Tibial artery (tissue), 4 donors: ENCODE measurements around the gene CDK6.

Experiments
- DNase-seq, 2 donors: peaks; one replicate each; pipeline ENCODE4 v3.0.0-alpha.2; 2019
- H3K27ac ChIP-seq, 2 donors: fragments of 200-600 bp; sonication (generic) in 1 of 2; 1 replicate in 1 of 2; 2 replicates in 1 of 2; pipeline ENCODE4 v1.5.1; 2018 to 2019; ENCODE audit warnings: mild to moderate bottlenecking in 1 of 2
- H3K27me3 ChIP-seq, 2 donors: fragments of 200-600 bp; sonication (generic) in 1 of 2; one replicate each; pipeline versions ENCODE4 v1.5.1 to v1.6.0; 2016 to 2019
- H3K36me3 ChIP-seq, 3 donors: fragments of 200-600 bp; sonication (generic) in 2 of 3; one replicate each; pipeline ENCODE4 v1.5.1; 2016 to 2019; ENCODE audit warnings: mild to moderate bottlenecking in 2 of 3
- H3K4me1 ChIP-seq, 4 donors: fragments of 200-600 bp; sonication (generic) in 2 of 4; 1 replicate in 3 of 4; 2 replicates in 1 of 4; pipeline ENCODE4 v1.5.1; 2016 to 2019
- H3K4me3 ChIP-seq, 2 donors: fragments of 200-600 bp; sonication (generic) in 1 of 2; 1 replicate in 1 of 2; 2 replicates in 1 of 2; pipeline ENCODE4 v1.5.1; 2018 to 2019; ENCODE audit warnings: mild to moderate bottlenecking in 2 of 2
- H3K9me3 ChIP-seq, 3 donors: fragments of 200-600 bp; sonication (generic) in 1 of 3; one replicate each; pipeline ENCODE4 v1.5.1; 2016 to 2019
- intact Hi-C: fragments of 100-400 bp; cut with DNase I; formaldehyde crosslinking; loops from one replicate; pipeline ENCODE4 v1.15.0; 2023; ENCODE audit warnings: low total_unique reads
- TF ChIP-seq, protein P1 (sequence below), 2 experiments: fragments of 200-600 bp in 1 of 2; fragments of 450-650 bp in 1 of 2; IDR thresholded peaks; one replicate each; pipeline ENCODE4 v1.5.1; 2017 to 2019; ENCODE audit warnings: antibody characterized with exemption in 2 of 2, mild to moderate bottlenecking in 1 of 2, moderate library complexity in 1 of 2

The CDK6 gene

DNA sequence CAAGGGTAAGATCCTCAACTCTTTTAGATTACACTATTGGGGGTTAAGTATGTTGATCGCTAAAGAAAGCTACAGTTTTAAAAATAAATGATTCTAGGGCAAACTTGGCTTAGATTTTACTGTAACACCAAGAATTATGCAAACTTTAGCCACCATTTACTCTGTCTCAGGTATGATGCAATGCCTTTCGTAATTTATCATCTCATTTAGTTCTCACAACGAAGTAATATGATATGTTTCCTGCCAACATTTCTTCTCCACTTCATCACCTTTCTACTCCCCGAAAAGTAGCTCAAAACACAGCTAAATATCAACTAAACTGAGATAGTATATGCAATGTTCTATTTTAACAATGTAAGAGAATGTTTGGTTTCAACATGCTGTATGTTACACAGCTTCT lies 267.2 kb downstream of the CDK6 start:
- Histone ChIP-seq H3K36me3 (peaks cover 59 to 81% (median 62%) of the 10 kb centered on the region in 3 donors), H3K27me3 (no peaks in the 10 kb centered on the region), H3K9me3 (no peaks in the 10 kb centered on the region), H3K27ac (no peak overlapping the region), H3K4me1 (no peaks in the 10 kb centered on the region), H3K4me3 (no peak overlapping the region)
- no peak for DNase-seq
- TF ChIP-seq, protein P1, sequence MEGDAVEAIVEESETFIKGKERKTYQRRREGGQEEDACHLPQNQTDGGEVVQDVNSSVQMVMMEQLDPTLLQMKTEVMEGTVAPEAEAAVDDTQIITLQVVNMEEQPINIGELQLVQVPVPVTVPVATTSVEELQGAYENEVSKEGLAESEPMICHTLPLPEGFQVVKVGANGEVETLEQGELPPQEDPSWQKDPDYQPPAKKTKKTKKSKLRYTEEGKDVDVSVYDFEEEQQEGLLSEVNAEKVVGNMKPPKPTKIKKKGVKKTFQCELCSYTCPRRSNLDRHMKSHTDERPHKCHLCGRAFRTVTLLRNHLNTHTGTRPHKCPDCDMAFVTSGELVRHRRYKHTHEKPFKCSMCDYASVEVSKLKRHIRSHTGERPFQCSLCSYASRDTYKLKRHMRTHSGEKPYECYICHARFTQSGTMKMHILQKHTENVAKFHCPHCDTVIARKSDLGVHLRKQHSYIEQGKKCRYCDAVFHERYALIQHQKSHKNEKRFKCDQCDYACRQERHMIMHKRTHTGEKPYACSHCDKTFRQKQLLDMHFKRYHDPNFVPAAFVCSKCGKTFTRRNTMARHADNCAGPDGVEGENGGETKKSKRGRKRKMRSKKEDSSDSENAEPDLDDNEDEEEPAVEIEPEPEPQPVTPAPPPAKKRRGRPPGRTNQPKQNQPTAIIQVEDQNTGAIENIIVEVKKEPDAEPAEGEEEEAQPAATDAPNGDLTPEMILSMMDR (IDR thresholded peaks at IDR 0.05), result no peak
- intact Hi-C loops, result no loop called here

DNA sequence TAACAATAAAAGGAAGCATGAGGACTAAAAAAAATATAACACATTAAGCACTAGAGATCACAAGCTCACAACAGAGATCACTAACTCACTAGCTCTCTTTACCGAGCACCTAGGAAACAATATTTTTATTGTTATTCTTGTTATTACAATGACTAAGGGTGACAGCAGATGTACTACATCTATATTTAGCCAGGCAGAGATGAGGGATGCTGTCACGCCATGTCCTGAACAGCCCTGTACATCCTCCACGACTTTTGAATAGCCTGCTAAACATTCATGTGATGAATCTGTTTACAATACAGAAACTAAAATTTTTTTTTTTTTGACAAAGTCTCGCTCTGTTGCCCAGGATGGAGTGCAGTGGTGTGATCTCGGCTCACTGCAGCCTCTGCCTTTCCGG lies 268.9 kb downstream of the CDK6 start:
- TF ChIP-seq, protein P1 (IDR thresholded peaks at IDR 0.05), result no peak

DNA sequence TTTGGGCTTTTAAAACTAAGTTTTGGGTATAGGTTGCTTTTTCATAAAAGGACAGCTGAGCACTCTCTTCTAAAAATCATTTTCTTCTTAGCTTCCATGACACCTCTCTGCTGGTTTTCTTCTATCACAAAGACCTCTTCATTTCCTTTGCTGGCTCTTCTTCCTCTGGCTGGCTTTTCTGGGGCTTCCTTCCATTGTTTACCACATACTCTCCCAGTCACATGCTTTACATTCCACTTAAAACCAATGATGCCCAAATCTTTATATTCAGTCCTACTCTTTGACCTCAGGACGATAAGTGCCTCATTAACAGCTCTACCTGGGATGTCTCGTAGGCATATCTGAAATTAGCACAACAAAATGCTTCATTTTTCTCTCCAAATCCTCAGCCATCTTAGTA lies 273.0 kb downstream of the CDK6 start:
- TF ChIP-seq, protein P1 (IDR thresholded peaks at IDR 0.05), result no peak
- Histone ChIP-seq H3K27me3 (no peaks in the 10 kb centered on the region), H3K36me3 (peaks cover 56 to 80% (median 71%) of the 10 kb centered on the region in 3 donors), H3K4me1 (no peaks in the 10 kb centered on the region), H3K27ac (no peak overlapping the region), H3K4me3 (no peak overlapping the region), H3K9me3 (no peaks in the 10 kb centered on the region)
- intact Hi-C loops, result no loop called here
- DNase-seq, result no peak

More for the DNA sequence above, 268.9 kb downstream of the CDK6 start:
- Histone ChIP-seq H3K4me3 (no peak overlapping the region), H3K4me1 (no peaks in the 10 kb centered on the region), H3K27me3 (no peaks in the 10 kb centered on the region), H3K9me3 (no peaks in the 10 kb centered on the region), H3K36me3 (peaks cover 66 to 81% (median 68%) of the 10 kb centered on the region in 3 donors), H3K27ac (no peak overlapping the region)
- intact Hi-C loops, result no loop called here
- no peak for DNase-seq

DNA sequence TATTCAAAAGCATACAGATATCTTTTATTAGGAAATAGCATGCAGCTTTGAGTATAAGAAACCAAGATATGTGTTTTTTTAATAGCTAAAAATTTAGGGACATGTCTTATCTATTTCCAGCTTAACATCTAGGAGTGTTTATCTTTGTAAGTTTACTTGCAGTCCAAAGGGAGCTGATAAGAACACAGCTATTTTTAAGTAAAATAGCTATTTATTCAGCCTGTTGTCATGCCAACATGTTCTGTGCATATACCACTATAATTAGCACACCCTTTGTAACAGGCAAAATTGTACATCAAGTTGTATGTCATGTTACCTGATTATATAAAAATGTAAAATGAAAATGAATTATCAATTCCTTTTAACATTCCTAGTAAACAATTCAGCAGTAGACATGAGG lies 275.8 kb downstream of the CDK6 start:
- Histone ChIP-seq H3K4me3 (no peak overlapping the region), H3K27me3 (no peaks in the 10 kb centered on the region), H3K36me3 (peaks cover 30 to 57% (median 50%) of the 10 kb centered on the region in 3 donors), H3K4me1 (no peaks in the 10 kb centered on the region), H3K27ac (no peak overlapping the region), H3K9me3 (no peaks in the 10 kb centered on the region)
- intact Hi-C loops, result no loop called here
- DNase-seq, result no peak
- TF ChIP-seq, protein P1 (IDR thresholded peaks at IDR 0.05), result no peak

DNA sequence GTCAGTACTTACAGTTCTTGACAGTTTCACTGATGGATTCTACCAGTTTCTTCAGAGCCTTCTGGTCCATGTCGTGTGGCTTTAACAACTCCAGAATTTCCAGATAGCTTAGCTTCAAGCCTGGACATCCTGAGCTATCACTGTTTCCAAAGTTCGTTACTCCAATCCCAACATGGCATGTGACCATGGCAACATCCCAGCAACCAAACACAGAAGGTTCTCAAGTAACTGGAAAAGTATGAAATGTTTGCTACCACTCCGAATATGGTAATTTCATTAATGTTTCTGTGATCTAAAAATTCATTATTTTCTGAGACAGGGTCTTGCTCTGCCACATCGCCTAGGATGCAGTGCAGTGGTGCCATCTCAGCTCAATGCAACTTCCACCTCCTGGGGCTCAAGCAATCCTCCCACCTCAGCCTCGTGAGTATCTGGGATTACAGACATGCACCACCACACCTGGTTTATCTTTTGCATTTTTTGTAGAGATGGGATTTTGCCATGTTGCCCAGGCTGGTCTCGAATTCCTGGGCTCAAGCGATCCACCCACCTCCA lies 278.5 kb downstream of the CDK6 start:
- H3K27ac ChIP-seq, result no peak overlapping the region
- no peak for DNase-seq
- H3K4me1 ChIP-seq, result no peaks in the 10 kb centered on the region
- peaks cover 10 to 31% (median 25%) of the 10 kb centered on the region in 3 donors for H3K36me3 ChIP-seq
- intact Hi-C loops, result no loop called here
- H3K9me3 ChIP-seq, result no peaks in the 10 kb centered on the region
- no peaks in the 10 kb centered on the region for H3K27me3 ChIP-seq
- H3K4me3 ChIP-seq, result no peak overlapping the region
- TF ChIP-seq, protein P1 (IDR thresholded peaks at IDR 0.05), result no peak

DNA sequence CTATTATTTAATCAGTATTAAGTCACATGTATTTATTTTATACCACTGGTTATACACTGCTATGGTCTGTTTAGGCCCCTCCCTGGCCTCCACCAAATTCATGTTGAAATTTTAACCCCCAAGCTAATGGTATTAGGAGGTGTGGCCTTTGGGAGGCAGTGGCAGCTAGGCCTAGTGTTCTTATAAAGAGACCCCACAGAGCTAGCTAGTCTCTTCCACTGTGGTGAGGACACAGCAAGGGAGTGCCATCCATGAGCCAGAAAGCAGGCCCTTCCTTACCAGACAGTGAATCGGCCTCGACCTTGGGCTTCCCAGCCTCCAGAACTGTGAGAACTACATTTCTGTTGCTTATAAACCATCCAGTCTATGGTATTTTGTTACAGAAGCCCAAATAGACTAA lies 279.1 kb downstream of the CDK6 start:
- Histone ChIP-seq H3K9me3 (no peaks in the 10 kb centered on the region), H3K4me1 (no peaks in the 10 kb centered on the region), H3K27ac (no peak overlapping the region), H3K27me3 (no peaks in the 10 kb centered on the region), H3K4me3 (no peak overlapping the region), H3K36me3 (peaks cover 6 to 27% (median 22%) of the 10 kb centered on the region in 3 donors)
- intact Hi-C loops, result no loop called here
- TF ChIP-seq, protein P1 (IDR thresholded peaks at IDR 0.05), result no peak
- DNase-seq, result no peak
